HG02852 (cell line): ENCODE measurements around the gene CCNB3.
A peak's percentile ranks its signal among the peaks of the same experiment; 100 is the strongest.
"Not testable (repeated sequence)": the region's sequence is repeated elsewhere in the genome, so short reads cannot be mapped to it uniquely, and the experiment has no call there.

ENCODE experiments used
- ATAC-seq: cut with Tn5 transposase; IDR thresholded peaks from one replicate; pipeline ENCODE4 v1.9.1; 2021; ENCODE audit warnings: mild to moderate bottlenecking, moderate library complexity; ENCODE audit not compliant: unreplicated experiment

The CCNB3 gene

GRCh38 chrX:50204364-50204899 lies at the start of gene CCNB3:
TSS of gene CCNB3 (plus strand) at chrX:50204765. CDS start at chrX:50285164, 80,399 bp downstream.
- ATAC-seq, result peak; percentile 97

DNA sequence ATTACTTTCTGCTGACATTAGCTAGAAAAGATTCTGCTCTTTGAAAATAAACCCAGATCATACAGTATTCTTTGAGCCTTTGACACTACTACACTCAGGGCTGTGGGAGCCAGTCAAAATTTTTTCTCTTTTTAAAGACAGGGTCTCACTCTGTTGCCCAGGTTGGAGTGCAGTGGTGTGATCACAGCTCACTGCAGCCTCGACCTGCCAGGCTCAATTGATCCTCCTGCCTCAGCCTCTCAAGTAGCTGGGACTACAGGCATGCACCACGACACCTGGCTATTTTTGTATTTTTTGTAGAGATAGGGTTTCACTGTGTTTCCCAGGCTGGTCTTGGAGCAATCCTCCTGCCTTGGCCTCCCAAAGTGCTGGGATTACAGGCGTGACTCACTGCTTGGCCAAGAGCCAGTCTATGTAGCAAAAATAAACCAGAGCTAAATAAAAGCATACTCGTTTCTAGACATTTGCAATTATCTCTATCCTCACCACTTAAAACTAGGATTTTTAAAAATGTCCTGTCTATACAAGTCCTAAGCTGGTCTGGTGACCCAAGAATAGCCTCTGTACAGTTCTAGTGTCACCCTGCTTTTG lies 46.9 kb upstream of the CCNB3 start:
- no peak for ATAC-seq

- no peak for ATAC-seq
These were observed 46.0 kb upstream of the CCNB3 start for GRCh38 chrX:50158593-50158992.

GRCh38 chrX:50161127-50161526 lies 43.4 kb upstream of the CCNB3 start:
- ATAC-seq, result no peak

GRCh38 chrX:50165727-50166126 lies 38.8 kb upstream of the CCNB3 start:
- ATAC-seq, result no peak

- ATAC-seq, result no peak
These were observed 37.2 kb upstream of the CCNB3 start for GRCh38 chrX:50167366-50167765.

- peak; percentile 65 for ATAC-seq
These were observed 36.3 kb upstream of the CCNB3 start for GRCh38 chrX:50168241-50168687.

- ATAC-seq, result no peak
These were observed 34.8 kb upstream of the CCNB3 start for GRCh38 chrX:50169717-50170116.

DNA sequence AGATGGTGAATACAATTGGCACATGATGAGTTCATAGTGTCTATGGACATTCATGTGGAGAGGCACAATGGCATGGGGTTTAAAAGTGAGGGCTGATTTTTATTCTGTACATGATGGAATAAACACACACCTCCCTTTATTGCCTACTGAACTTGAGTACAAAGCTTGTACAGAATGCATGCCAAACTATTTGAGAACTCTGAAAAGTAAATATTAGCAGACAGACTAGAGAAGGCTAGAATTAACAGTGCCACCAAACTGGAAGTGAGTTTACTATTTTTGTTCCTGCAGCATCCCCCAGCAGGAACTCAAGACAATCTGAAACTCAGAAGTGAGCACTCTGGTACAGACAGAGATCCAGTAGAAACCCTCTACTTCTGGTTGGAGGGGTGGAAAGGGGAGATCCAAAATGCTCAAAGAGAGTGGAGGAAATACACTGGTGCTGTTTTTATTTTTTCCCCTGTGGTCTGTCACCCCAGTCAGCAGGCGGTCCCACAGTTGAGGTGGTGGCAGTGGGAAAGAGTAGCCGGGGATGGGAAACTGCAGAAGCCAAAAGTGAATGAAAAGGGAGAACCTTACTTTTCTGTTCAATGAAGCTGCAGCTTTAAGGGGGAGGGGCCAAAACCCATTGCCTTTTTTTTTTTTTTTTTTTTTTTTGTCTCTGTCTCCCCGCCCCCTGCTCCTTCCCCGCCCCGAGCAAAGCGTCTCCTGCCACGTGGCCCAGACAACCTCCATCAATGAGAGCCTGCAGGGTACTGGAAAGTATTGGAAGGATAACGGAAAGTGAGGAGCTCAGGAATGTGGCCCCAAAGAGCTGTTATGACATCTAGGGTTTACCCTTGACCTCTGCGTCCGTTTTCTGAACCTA lies 24.3 kb upstream of the CCNB3 start:
- ATAC-seq, result no peak

DNA sequence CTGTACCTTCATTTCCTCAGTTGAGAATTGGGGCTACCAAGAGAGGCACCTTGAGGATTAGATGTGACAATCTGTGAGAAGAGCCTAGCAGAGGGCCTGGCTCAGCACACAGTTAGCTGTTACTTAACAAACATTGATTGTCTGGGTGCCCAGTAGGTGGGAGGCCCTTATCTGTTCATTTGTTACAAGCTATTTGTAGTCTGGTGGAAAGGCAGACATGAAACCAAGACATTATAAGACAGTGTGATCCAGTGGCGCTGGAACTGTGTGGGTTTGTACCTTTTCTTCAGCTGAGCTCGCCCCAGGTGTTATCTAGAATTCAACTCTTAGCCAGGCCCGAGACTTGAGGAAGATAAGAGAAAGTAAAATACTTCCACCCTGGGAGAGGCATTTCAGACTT lies 20.7 kb upstream of the CCNB3 start:
- ATAC-seq, result no peak

- no peak for ATAC-seq
These were observed 15.5 kb upstream of the CCNB3 start for GRCh38 chrX:50188859-50189600.

- no peak for ATAC-seq
These were observed 6.2 kb upstream of the CCNB3 start for GRCh38 chrX:50198348-50198747.

DNA sequence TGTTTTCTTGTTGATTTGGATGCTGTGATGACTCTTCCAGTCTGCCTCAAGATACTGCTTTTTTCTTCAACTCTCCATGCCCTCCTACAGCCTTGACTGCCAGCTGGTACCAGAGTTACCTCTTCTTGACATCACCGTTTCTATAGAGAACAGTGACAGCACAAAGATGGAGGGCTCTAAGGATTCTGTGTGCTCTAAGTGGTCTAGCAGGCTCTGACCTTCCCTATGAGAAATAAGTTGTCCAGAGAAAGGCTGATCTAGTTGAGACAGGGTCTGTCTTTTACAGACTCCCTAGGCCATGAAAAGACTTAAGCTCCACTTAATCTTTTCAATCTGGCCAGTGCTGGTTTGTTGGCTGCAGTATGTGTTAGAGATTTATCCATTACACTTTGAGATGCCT lies 3.7 kb upstream of the CCNB3 start, which contains the start of gene AKAP4:
Gene AKAP4, minus strand, starts transcription at position 101 of the 400 bp plus-strand sequence. CDS start 118 bp downstream, outside the sequence.
- no peak for ATAC-seq

DNA sequence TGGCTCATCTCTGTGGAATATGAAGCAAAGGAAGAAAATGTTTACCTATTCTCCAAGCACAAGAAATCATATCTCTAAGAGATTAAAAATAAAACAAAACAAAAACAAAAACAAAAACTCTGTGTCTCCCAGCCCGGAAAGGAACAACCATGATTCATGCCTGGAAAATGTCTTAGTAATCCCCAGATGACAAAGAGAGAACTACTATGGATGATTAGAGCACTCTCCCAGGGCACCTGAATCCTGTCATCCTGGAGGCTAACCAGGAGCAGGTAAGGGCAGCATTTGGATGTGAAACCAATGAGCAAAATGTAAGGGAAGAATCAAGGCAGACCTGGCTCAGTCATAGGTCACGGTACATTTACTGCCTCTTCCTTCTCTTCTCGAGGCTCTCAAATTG lies 2.0 kb upstream of the CCNB3 start:
- no peak for ATAC-seq

DNA sequence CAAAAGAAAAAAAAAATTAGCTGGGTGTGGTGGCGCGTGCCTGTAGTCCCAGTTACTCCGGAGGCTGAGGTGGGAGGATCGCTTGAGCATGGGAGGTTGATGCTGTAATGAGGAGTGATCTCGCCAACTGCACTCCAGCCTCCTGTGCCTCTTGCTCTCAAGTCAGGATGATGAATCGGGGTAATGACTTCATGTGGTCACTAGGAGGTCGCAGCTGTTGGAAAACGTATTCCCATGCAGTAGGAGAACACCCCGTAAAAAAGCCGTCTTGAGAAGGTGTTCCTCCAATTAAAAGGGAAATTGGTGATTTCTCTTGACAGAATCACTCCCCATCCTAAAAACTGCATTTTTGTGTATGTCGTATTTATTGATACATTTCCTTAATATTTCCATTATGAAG lies 2.2 kb downstream of the CCNB3 start:
- ATAC-seq, result no peak

DNA sequence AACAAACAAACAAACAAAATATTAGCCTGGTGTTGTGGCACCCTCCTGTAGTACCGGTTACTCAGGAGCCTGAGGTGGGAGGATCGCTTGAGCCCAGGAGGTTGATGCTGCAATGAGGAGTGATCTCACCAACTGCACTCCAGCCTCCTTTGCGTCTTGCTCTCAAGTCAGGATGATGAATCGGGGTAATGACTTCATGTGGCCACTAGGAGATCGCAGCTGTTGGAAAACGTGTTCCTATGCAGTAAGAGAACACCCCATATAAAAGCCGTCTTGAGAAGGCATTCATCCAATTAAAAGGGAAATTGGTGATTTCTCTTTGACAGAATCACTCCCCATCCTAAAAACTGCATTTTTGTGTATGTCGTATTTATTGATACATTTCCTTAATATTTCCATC lies 6.9 kb downstream of the CCNB3 start:
- no peak for ATAC-seq

GRCh38 chrX:50281253-50281652 lies 76.7 kb downstream of the CCNB3 start:
- ATAC-seq, result no peak

GRCh38 chrX:50327235-50327634 lies 122.7 kb downstream of the CCNB3 start:
- no peak for ATAC-seq

- not testable (repeated sequence) for ATAC-seq
These were observed 128.1 kb downstream of the CCNB3 start for GRCh38 chrX:50332668-50333067.

DNA sequence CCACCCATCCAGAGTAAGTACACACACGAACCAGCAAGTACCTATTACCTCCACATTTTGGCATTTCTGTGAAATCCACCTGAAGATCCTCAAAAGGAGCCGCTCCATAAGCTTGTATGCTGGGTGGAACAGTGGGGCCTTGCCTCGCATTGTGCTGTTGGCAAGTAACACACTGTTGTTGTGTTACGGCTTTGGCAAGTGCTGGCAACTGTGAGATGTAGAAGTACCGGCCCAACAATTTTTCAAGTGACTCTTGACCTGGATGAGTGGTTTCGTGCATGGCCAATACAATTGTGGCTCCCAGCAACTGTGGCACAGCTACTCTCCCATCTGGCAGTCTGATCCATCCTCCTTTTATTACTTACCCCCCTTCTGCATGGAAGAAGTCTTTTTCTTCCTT lies 128.7 kb downstream of the CCNB3 start:
- ATAC-seq, result no peak

- ATAC-seq, result no peak
These were observed 139.4 kb downstream of the CCNB3 start for GRCh38 chrX:50343917-50344316.
